PFSK-1 (cell line): Measurements from ENCODE around the gene RBM38.

Experiments used
- FOXP2 ChIP-seq: optimal IDR thresholded peaks from 2 replicates; pipeline ENCODE3; 2011; ENCODE audit warnings: borderline replicate concordance, control low read depth, inconsistent platforms; ENCODE audit not compliant: insufficient read depth; ENCODE audit errors: extremely low read length, extremely low read depth
- POLR2AphosphoS5 ChIP-seq: IDR thresholded peaks from 2 replicates; pipeline ENCODE4 v1.6.1; 2012; ENCODE audit warnings: low read depth, mild to moderate bottlenecking, control low read depth, low read length, moderate library complexity
- SIN3A ChIP-seq: IDR thresholded peaks from 2 replicates; pipeline ENCODE4 v1.6.1; 2012; ENCODE audit warnings: mild to moderate bottlenecking, low read length, moderate library complexity, borderline replicate concordance; ENCODE audit not compliant: insufficient read depth
- TAF1 ChIP-seq: IDR thresholded peaks from 2 replicates; pipeline ENCODE4 v1.6.1; 2012; ENCODE audit warnings: low read length, control low read depth, borderline replicate concordance; ENCODE audit not compliant: insufficient read depth
- TF ChIP-seq, protein P1 (sequence below), 2 experiments: IDR thresholded peaks; 2 replicates each; pipeline versions ENCODE4 v1.6.1 to v1.8.0; 2011 to 2012; ENCODE audit warnings: low read depth in 2 of 2, low read length in 2 of 2, control low read depth in 1 of 2, inconsistent platforms in 1 of 2, mild to moderate bottlenecking in 1 of 2, moderate library complexity in 1 of 2; ENCODE audit not compliant: insufficient read depth in 1 of 2

The RBM38 gene

DNA sequence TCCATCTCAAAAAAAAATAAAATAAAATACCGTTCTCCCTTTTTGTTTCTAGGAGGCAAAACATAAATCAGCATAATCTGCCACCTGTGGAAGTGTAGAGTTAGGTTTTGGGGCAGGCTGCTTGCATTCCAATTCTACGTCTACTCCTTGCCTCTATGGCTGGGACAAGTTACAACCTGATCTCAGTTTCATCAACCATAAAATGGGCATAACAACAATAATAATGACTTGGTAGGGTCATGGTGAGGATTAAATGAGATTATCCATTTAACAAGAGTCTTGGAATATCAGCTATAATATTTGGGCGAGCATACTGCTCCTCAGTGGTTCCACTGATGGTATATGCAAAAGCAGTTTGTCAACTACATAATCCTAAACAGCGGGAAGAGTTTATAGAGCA, 43.8 kb upstream of the RBM38 start:
- TF ChIP-seq FOXP2 (no peak), POLR2AphosphoS5 (no peak), SIN3A (no peak), TAF1 (no peak)
- TF ChIP-seq, protein P1, sequence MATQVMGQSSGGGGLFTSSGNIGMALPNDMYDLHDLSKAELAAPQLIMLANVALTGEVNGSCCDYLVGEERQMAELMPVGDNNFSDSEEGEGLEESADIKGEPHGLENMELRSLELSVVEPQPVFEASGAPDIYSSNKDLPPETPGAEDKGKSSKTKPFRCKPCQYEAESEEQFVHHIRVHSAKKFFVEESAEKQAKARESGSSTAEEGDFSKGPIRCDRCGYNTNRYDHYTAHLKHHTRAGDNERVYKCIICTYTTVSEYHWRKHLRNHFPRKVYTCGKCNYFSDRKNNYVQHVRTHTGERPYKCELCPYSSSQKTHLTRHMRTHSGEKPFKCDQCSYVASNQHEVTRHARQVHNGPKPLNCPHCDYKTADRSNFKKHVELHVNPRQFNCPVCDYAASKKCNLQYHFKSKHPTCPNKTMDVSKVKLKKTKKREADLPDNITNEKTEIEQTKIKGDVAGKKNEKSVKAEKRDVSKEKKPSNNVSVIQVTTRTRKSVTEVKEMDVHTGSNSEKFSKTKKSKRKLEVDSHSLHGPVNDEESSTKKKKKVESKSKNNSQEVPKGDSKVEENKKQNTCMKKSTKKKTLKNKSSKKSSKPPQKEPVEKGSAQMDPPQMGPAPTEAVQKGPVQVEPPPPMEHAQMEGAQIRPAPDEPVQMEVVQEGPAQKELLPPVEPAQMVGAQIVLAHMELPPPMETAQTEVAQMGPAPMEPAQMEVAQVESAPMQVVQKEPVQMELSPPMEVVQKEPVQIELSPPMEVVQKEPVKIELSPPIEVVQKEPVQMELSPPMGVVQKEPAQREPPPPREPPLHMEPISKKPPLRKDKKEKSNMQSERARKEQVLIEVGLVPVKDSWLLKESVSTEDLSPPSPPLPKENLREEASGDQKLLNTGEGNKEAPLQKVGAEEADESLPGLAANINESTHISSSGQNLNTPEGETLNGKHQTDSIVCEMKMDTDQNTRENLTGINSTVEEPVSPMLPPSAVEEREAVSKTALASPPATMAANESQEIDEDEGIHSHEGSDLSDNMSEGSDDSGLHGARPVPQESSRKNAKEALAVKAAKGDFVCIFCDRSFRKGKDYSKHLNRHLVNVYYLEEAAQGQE (IDR thresholded peaks at IDR 0.05; ENCODE audit: insufficient read depth in 1 of 2, low read depth in 2 of 2, low read length in 2 of 2), result no peak

DNA sequence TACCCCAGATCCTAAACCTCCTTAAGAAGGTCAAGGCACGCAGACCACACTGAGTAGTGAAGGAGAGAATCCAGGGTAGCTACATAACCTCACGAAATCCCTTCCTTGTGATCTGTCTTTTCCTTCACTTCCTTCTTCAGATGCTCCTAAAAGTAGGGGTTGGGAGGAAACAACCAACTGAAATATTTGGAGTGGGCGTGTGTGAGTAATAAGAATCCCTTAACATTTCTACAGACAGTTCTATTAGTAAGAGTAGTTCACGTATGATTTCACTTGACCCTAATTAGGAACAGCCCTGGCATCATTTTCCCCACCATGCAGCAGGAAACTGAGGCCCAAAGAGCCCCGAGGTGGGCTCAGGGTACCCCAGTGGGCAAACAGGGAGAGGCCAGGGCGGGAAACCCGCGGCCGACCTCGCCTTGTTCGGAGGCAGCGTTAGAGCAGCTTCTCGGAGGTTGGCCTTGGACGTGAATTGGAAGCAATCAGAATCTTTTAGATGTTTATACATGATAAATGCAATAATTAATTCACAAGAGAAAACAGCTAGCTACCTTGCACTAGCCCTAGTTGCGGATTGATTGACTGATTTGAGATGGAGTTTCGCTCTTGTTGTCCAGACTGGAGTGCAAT, 41.0 kb upstream of the RBM38 start:
- TF ChIP-seq TAF1 (no peak), SIN3A (no peak), POLR2AphosphoS5 (no peak), FOXP2 (no peak)
- TF ChIP-seq, protein P1 (IDR thresholded peaks at IDR 0.05; ENCODE audit: insufficient read depth in 1 of 2, low read depth in 2 of 2, low read length in 2 of 2), result no peak

DNA sequence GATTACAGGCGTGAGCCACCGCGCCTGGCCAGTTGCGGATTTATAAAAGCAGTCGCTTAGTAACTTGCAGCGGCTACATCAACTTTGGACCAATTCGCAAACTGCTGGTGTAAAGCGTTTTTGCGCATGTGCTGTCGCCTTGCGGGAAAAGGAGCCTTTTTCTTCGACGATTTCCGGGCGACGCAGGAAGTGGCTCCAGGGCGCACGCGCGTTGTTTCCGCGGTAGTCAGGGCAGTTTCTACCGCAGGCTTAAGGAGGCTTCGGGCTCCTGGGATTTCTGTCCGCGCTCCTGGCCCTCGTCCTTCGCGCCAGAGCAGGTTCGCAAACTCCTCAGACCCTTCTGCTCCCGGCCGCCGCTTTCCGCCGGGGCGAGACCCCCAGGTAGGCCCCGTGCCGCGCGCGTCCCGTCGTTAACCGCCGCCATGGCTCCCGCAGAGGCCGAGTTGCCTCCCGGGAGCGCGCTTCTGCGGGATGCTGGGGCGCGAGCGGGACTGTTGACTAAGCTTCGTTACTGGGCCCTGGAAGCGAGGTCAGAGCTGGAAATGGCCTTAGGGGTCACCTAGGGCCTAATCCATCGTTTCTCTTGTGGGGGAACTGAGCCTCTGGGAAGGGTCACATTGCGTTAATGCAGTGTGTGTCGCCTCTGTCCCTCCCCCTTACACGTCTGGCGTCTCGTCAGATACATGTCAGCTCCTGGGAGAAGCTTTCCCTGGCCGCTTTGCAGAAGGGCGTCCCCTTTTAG, 40.0 kb upstream of the RBM38 start, which contains the start of gene RAE1:
RAE1 (plus strand) TSS at position 214 of the 742 bp plus-strand sequence. CDS start 2,784 bp downstream, outside the sequence.
- TF ChIP-seq POLR2AphosphoS5 (peak; percentile 57; the same call in 1 of the 2 replicates), FOXP2 (no peak), TAF1 (peak; percentile 69; the same call in 1 of the 2 replicates)

DNA sequence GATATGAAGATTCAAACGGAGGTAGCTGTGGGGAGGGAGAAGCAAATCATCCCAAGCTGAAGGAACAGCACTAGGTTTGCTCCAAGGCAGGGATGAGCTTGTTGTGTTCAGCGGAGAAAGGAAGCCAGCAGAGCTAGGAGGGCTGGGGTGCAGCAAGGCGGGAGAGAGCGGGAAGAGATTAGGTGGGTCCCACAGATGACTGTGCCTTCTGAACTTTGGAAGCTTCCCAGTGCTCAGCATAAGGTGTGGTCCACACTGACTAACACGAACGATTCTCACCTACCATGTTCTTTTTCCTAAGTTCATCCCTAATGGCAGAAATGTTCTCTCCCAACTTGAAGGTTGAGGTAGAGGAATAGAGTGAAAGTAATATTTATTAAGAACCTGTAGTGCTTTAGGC, 38.9 kb upstream of the RBM38 start:
- TF ChIP-seq TAF1 (no peak), SIN3A (no peak), POLR2AphosphoS5 (no peak), FOXP2 (no peak)
- TF ChIP-seq, protein P1 (IDR thresholded peaks at IDR 0.05; ENCODE audit: insufficient read depth in 1 of 2, low read depth in 2 of 2, low read length in 2 of 2), result no peak

DNA sequence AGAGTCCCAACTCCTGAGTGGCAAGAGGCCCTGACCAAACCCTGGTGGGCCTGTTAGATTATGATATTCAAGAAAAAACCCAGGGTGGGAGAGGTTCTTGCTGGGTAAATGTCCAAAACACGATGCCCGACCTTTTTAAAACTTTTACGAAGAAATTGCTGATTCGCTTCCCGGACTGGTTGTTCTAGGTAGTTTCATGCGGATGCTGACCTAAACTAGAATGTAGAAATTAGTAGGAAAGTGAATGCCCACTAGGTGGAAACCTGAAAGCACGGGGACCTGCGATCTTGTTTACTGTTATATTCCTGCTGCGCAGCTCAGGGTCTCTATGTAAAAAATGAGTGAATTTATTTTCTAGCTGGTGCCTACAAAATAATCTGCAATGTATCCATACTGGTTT, 37.8 kb upstream of the RBM38 start:
- TF ChIP-seq, protein P1 (IDR thresholded peaks at IDR 0.05; ENCODE audit: insufficient read depth in 1 of 2, low read depth in 2 of 2, low read length in 2 of 2), result no peak
- no peak for TF ChIP-seq FOXP2
- TF ChIP-seq TAF1, result no peak
- TF ChIP-seq SIN3A, result no peak
- no peak for TF ChIP-seq POLR2AphosphoS5
